DOHH2 (cell line): ENCODE data around the gene KIF1B.
A peak's percentile ranks its signal among the peaks of the same experiment; 100 is the strongest.

Experiments
- H3F3A ChIP-seq: fragments of 200-600 bp; sonication (generic), shearing (Covaris generic); 2 replicates; pipeline ENCODE4 v1.6.0; 2016; ENCODE audit warnings: antibody characterized with exemption, mild to moderate bottlenecking; ENCODE audit not compliant: control insufficient read depth, insufficient read depth
- H3K27ac ChIP-seq: fragments of 200-600 bp; sonication (generic); 2 replicates; pipeline ENCODE4 v1.5.1; 2014; ENCODE audit warnings: low read depth, mild to moderate bottlenecking, low read length, moderate library complexity
- H3K27me3 ChIP-seq: fragments of 200-600 bp; sonication (generic); 2 replicates; pipeline ENCODE4 v1.6.1; 2014; ENCODE audit warnings: mild to moderate bottlenecking, low read length, mixed read lengths; ENCODE audit not compliant: control insufficient read depth
- H3K36me3 ChIP-seq: fragments of 200-600 bp; sonication (generic); 2 replicates; pipeline ENCODE4 v1.6.1; 2014; ENCODE audit warnings: mild to moderate bottlenecking, low read length, moderate library complexity, mixed read lengths; ENCODE audit not compliant: control insufficient read depth
- H3K4me1 ChIP-seq: fragments of 200-600 bp; sonication (generic); 2 replicates; pipeline ENCODE4 v1.6.1; 2014; ENCODE audit warnings: mild to moderate bottlenecking, low read length, mixed read lengths; ENCODE audit not compliant: control insufficient read depth
- H3K4me2 ChIP-seq: fragments of 200-600 bp; sonication (generic); 2 replicates; pipeline ENCODE4 v1.6.0; 2014; ENCODE audit warnings: mild to moderate bottlenecking, low read length, moderate library complexity
- H3K4me3 ChIP-seq: fragments of 200-600 bp; sonication (generic); 2 replicates; pipeline ENCODE4 v1.5.1; 2014; ENCODE audit warnings: mild to moderate bottlenecking, low read length, mixed read lengths
- H3K79me2 ChIP-seq: fragments of 200-600 bp; sonication (generic); 2 replicates; pipeline ENCODE4 v1.6.1; 2014; ENCODE audit warnings: mild to moderate bottlenecking, low read length, mixed read lengths; ENCODE audit not compliant: control insufficient read depth
- H3K9me2 ChIP-seq: fragments of 200-600 bp; sonication (generic); replicated peaks from 2 replicates; pipeline ENCODE4 v1.6.1; 2014; ENCODE audit warnings: mild to moderate bottlenecking, low read length, mixed read lengths; ENCODE audit not compliant: control insufficient read depth
- H3K9me3 ChIP-seq: fragments of 200-600 bp; sonication (generic); 2 replicates; pipeline ENCODE4 v1.6.1; 2014; ENCODE audit warnings: antibody characterized with exemption, low read length, mixed read lengths; ENCODE audit not compliant: control insufficient read depth, insufficient read depth
- H4K20me1 ChIP-seq: fragments of 200-600 bp; sonication (generic); 2 replicates; pipeline ENCODE4 v1.6.0; 2014; ENCODE audit warnings: low read depth, mild to moderate bottlenecking, antibody characterized with exemption, low read length, moderate library complexity; ENCODE audit not compliant: control insufficient read depth, insufficient read depth
- EZH2phosphoT487 ChIP-seq: fragments of 200-600 bp; sonication (generic); IDR thresholded peaks from 2 replicates; pipeline ENCODE4 v1.6.1; 2017; ENCODE audit warnings: borderline replicate concordance, mild to moderate bottlenecking, antibody characterized with exemption, low read length, moderate library complexity, mixed read lengths
- TF ChIP-seq, protein P1 (sequence below): fragments of 200-600 bp; sonication (generic); IDR thresholded peaks from one replicate; pipeline ENCODE4 v1.5.1; 2014; ENCODE audit warnings: antibody characterized with exemption, mild to moderate bottlenecking, low read depth, low read length; ENCODE audit not compliant: poor library complexity, severe bottlenecking

KIF1B gene

DNA sequence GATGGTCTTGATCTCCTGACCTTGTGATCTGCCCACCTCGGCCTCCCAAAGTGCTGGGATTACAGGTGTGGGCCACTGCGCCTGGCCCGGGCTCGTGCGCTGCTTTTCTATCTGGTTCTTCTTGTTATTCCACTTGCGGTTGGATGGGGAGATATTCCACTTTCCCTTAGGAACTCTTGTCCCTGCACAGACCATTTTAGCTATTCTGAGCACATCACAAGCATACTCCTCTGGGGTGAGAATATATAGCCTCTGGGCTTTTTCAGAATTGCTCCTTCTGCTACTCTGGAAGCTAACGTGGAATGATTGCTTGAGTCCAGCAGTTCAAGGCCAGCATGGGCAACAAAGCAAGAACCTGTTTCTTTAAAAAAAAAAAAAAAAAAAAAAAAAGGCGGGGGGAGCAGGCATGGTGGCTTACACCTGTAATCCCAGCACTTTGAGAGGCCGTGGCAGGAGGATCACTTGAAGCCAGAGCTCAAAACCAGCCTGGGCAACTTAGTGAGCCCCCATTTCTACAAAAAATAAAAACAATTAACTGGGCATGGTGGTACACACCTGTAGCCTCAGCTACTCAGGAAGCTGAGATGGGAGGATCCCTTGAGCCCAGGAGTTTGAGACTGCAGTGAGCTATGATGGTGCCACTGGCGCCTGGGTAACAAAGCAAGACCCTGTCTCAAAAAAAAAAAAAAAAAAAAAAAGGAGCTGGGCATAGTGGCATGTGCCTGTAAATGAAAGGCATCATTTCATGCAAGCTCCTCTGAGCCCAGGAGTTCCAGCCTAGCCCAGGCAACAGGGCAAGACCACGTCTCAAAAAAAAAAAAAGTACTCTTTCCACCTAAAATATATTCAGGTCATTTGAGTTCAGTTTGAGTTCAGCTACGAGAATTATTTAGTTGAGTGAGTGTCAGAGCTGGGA is 176.6 kb downstream of the KIF1B start:
- Histone ChIP-seq H3K9me2 (no peaks in the 10 kb centered on the region), H3K27ac (no peak overlapping the region), H4K20me1 (no peaks in the 10 kb centered on the region), H3F3A (no peaks in the 10 kb centered on the region), H3K4me2 (no peak overlapping the region), H3K36me3 (no peaks in the 10 kb centered on the region), H3K4me1 (peaks cover 13% of the 10 kb centered on the region), H3K27me3 (no peaks in the 10 kb centered on the region), H3K9me3 (no peaks in the 10 kb centered on the region), H3K4me3 (no peak overlapping the region), H3K79me2 (no peaks in the 10 kb centered on the region)
- TF ChIP-seq EZH2phosphoT487, result no peak
- TF ChIP-seq, protein P1, sequence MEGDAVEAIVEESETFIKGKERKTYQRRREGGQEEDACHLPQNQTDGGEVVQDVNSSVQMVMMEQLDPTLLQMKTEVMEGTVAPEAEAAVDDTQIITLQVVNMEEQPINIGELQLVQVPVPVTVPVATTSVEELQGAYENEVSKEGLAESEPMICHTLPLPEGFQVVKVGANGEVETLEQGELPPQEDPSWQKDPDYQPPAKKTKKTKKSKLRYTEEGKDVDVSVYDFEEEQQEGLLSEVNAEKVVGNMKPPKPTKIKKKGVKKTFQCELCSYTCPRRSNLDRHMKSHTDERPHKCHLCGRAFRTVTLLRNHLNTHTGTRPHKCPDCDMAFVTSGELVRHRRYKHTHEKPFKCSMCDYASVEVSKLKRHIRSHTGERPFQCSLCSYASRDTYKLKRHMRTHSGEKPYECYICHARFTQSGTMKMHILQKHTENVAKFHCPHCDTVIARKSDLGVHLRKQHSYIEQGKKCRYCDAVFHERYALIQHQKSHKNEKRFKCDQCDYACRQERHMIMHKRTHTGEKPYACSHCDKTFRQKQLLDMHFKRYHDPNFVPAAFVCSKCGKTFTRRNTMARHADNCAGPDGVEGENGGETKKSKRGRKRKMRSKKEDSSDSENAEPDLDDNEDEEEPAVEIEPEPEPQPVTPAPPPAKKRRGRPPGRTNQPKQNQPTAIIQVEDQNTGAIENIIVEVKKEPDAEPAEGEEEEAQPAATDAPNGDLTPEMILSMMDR, result no peak

DNA sequence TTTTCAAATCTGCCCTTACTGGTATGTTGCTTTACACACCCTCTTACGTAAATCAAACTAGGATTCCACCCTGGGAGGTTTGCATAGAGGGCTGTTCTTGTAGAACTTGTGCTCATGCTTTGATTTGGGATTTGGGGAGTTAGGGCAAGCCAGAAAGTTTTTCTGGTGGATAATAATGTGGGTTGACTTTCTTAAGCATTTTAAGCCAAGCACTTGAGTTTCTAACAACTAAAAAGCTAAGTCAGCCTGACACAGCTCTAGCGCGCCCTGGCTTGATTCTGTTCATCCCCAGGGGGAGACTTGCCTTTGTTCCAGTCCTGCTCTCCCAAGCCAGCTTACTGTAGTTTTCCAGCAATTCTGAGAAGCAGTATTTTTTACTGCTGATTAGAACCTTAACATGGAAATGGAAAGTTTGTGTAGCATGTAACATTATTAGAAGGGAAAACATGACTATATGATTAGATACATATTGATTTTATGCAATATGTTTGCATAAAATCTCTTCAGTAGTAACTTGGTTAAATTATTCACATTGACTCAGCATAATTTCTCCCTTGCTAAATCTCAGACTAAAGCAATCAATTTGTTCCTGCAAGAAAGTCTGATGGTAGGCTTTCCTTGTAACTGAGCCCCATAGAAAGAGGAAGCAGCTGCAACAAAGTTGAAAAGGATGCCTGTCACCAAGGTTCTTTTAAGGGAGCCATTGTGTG is 177.5 kb downstream of the KIF1B start:
- TF ChIP-seq EZH2phosphoT487, result no peak
- TF ChIP-seq, protein P1, result no peak
- peak overlapping the region; percentile 15; the same call in 1 of the 2 replicates for H3K4me2 ChIP-seq
- no peaks in the 10 kb centered on the region for H3F3A ChIP-seq
- no peak overlapping the region for H3K4me3 ChIP-seq
- H3K27ac ChIP-seq, result no peak overlapping the region
- H3K79me2 ChIP-seq, result no peaks in the 10 kb centered on the region
- no peaks in the 10 kb centered on the region for H3K9me2 ChIP-seq
- H3K27me3 ChIP-seq, result no peaks in the 10 kb centered on the region
- no peaks in the 10 kb centered on the region for H4K20me1 ChIP-seq
- peaks cover 13% of the 10 kb centered on the region for H3K4me1 ChIP-seq
- no peaks in the 10 kb centered on the region for H3K9me3 ChIP-seq
- H3K36me3 ChIP-seq, result no peaks in the 10 kb centered on the region

DNA sequence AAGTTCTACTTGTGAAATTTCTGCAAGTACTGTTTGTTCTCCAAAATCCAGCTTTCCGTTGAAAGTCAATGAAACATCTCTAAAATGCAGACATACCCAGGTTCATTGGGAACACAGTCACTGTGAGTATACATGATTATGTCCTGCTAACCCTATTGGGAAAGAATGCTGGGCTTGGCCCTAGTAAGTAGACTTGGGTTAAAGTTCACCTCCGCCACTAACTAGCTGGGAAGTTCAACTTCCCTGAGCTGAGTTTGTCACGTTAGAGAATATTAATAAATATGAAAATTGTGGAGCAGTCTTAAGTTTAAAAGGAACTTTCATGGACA is 178.0 kb downstream of the KIF1B start:
- Histone ChIP-seq H4K20me1 (no peaks in the 10 kb centered on the region), H3K4me3 (no peak overlapping the region), H3K79me2 (no peaks in the 10 kb centered on the region), H3F3A (no peaks in the 10 kb centered on the region), H3K4me2 (peak overlapping the region; percentile 15; the same call in 1 of the 2 replicates), H3K9me2 (no peaks in the 10 kb centered on the region), H3K9me3 (no peaks in the 10 kb centered on the region), H3K36me3 (no peaks in the 10 kb centered on the region), H3K4me1 (peaks cover 13% of the 10 kb centered on the region), H3K27ac (no peak overlapping the region), H3K27me3 (no peaks in the 10 kb centered on the region)
- TF ChIP-seq EZH2phosphoT487, result no peak
- TF ChIP-seq, protein P1, result no peak
